CD8-positive, alpha-beta memory T cell (primary cell): Measurements from ENCODE around the gene ZXDC. TPM values are rescaled to one million over a fixed set of nuclear protein-coding genes. Genes with fewer than 3 reads are reported as not detected.

Experiments used
- CTCF ChIA-PET: fragments of 350-600 bp; sonication (Branson Sonifier 250); formaldehyde crosslinking; loops from one replicate; lab custom pipeline; 2021; ENCODE audit warnings: antibody characterized with exemption; lab: Charles Lee
- POLR2A ChIA-PET: fragments of 350-600 bp; sonication (Branson Sonifier 250); formaldehyde crosslinking; loops from one replicate; lab custom pipeline; 2021; ENCODE audit warnings: antibody characterized with exemption; lab: Charles Lee
- DNase-seq, 5 donors: peaks; one replicate each; pipeline versions ENCODE4 v3.0.0 to v3.0.0-alpha.2; 2020 to 2022; ENCODE audit warnings: mixed read lengths in 1 of 5
- H3K27ac ChIP-seq: one replicate; pipeline ENCODE4 v1.7.0; 2013; ENCODE audit warnings: low read depth, mild to moderate bottlenecking, low read length, moderate library complexity
- H3K27me3 ChIP-seq: 2 replicates; pipeline ENCODE4 v1.7.0; 2013; ENCODE audit warnings: low read length, mild to moderate bottlenecking; ENCODE audit not compliant: insufficient read depth, poor library complexity, severe bottlenecking
- H3K36me3 ChIP-seq: 2 replicates; pipeline ENCODE4 v1.7.0; 2013; ENCODE audit warnings: mild to moderate bottlenecking, low read length, moderate library complexity; ENCODE audit not compliant: insufficient read depth
- H3K4me1 ChIP-seq: 2 replicates; pipeline ENCODE4 v1.7.0; 2013; ENCODE audit warnings: mild to moderate bottlenecking, low read length, moderate library complexity; ENCODE audit not compliant: insufficient read depth
- H3K4me3 ChIP-seq: 2 replicates; pipeline ENCODE4 v1.7.0; 2013; ENCODE audit warnings: mild to moderate bottlenecking, low read length
- H3K9me3 ChIP-seq: 2 replicates; pipeline ENCODE4 v1.7.0; 2013; ENCODE audit warnings: mild to moderate bottlenecking, low read length
- H3K27ac Mint-ChIP-seq, 8 donors: one replicate each; pipeline ENCODE4 v1.8.0; 2020 to 2021; ENCODE audit warnings: mixed read lengths in 8 of 8, mild to moderate bottlenecking in 6 of 8, inconsistent platforms in 3 of 8, moderate library complexity in 3 of 8
- H3K27me3 Mint-ChIP-seq, 2 donors: one replicate each; pipeline ENCODE4 v1.8.0; 2020 to 2021; ENCODE audit warnings: mixed read lengths in 2 of 2, mild to moderate bottlenecking in 1 of 2, moderate library complexity in 1 of 2
- H3K36me3 Mint-ChIP-seq, 3 donors: one replicate each; pipeline ENCODE4 v1.8.0; 2020 to 2021; ENCODE audit warnings: mixed read lengths in 3 of 3, inconsistent platforms in 1 of 3, mild to moderate bottlenecking in 1 of 3
- H3K4me1 Mint-ChIP-seq, 3 donors: one replicate each; pipeline ENCODE4 v1.8.0; 2020 to 2021; ENCODE audit warnings: mixed read lengths in 3 of 3, inconsistent platforms in 1 of 3, mild to moderate bottlenecking in 1 of 3
- H3K4me3 Mint-ChIP-seq, 7 donors: one replicate each; pipeline ENCODE4 v1.8.0; 2020 to 2021; ENCODE audit warnings: mixed read lengths in 7 of 7, mild to moderate bottlenecking in 6 of 7, moderate library complexity in 4 of 7, inconsistent platforms in 2 of 7
- H3K9me3 Mint-ChIP-seq, 5 donors: one replicate each; pipeline ENCODE4 v1.8.0; 2020 to 2022; ENCODE audit warnings: mixed read lengths in 5 of 5, mild to moderate bottlenecking in 3 of 5, moderate library complexity in 2 of 5, inconsistent platforms in 1 of 5
- polyA plus RNA-seq: library from polyadenylated mRNA; unstranded; fragments of 300-500 nt; fragmentation: Illumina TruSeq; gene quantifications from one replicate; pipeline ENCODE4 v1.2.3, GENCODE V29; 2021
- total RNA-seq, 2 experiments: library from RNA; stranded (reverse); gene quantifications; one replicate each; pipeline ENCODE4 v1.2.3, GENCODE V29; 2021

Gene ZXDC
- total and polyA plus RNA-seq, 3 experiments from 2014 or later = 24.2 to 25.0 (median 24.6) TPM

- Histone ChIP-seq H3K4me1 (no peaks in the 10 kb centered on the region), H3K36me3 (no peaks in the 10 kb centered on the region), H3K4me3 (no peak overlapping the region), H3K27me3 (no peaks in the 10 kb centered on the region), H3K27ac (no peak overlapping the region), H3K9me3 (no peaks in the 10 kb centered on the region)
- CTCF ChIA-PET = interaction anchor here (0.9 kb wide), 1 partner anchor 14 kb away, joined by 3 read pairs; no protein-coding TSS in a partner anchor
- Mint-ChIP-seq H3K27me3 (peaks cover 3 to 16% of the 10 kb centered on the region in 2 donors), H3K9me3 (no peaks in the 10 kb centered on the region), H3K36me3 (no peaks in the 10 kb centered on the region), H3K4me3 (no peak overlapping the region), H3K27ac (no peak overlapping the region), H3K4me1 (no peaks in the 10 kb centered on the region)
- peak in 1 of 5 donors; percentile 24 for DNase-seq
- POLR2A ChIA-PET = no interaction called here
These were observed 32.2 kb upstream of the ZXDC start for GRCh38 chr3:126507886-126508285.

GRCh38 chr3:126503701-126504100, 28.0 kb upstream of the ZXDC start:
- Mint-ChIP-seq H3K27ac (no peak overlapping the region), H3K4me3 (no peak overlapping the region), H3K27me3 (peaks cover 3 to 16% of the 10 kb centered on the region in 2 donors), H3K9me3 (no peaks in the 10 kb centered on the region), H3K36me3 (no peaks in the 10 kb centered on the region), H3K4me1 (peaks cover 0 to 1% (median 0%) of the 10 kb centered on the region in 3 donors)
- DNase-seq = no peak
- Histone ChIP-seq H3K4me1 (no peaks in the 10 kb centered on the region), H3K27ac (no peak overlapping the region), H3K27me3 (no peaks in the 10 kb centered on the region), H3K4me3 (no peak overlapping the region), H3K36me3 (no peaks in the 10 kb centered on the region), H3K9me3 (no peaks in the 10 kb centered on the region)
- CTCF ChIA-PET = no interaction called here
- POLR2A ChIA-PET = no interaction called here

GRCh38 chr3:126502656-126503055, 27.0 kb upstream of the ZXDC start:
- Histone ChIP-seq H3K27ac (no peak overlapping the region), H3K4me1 (no peaks in the 10 kb centered on the region), H3K4me3 (no peak overlapping the region), H3K9me3 (no peaks in the 10 kb centered on the region), H3K36me3 (no peaks in the 10 kb centered on the region), H3K27me3 (no peaks in the 10 kb centered on the region)
- Mint-ChIP-seq H3K9me3 (no peaks in the 10 kb centered on the region), H3K27me3 (peaks cover 3 to 16% of the 10 kb centered on the region in 2 donors), H3K36me3 (no peaks in the 10 kb centered on the region), H3K27ac (no peak overlapping the region), H3K4me3 (no peak overlapping the region), H3K4me1 (peaks cover 0 to 1% (median 0%) of the 10 kb centered on the region in 3 donors)
- no peak for DNase-seq
- ChIA-PET POLR2A (no interaction called here), CTCF (no interaction called here)

DNA sequence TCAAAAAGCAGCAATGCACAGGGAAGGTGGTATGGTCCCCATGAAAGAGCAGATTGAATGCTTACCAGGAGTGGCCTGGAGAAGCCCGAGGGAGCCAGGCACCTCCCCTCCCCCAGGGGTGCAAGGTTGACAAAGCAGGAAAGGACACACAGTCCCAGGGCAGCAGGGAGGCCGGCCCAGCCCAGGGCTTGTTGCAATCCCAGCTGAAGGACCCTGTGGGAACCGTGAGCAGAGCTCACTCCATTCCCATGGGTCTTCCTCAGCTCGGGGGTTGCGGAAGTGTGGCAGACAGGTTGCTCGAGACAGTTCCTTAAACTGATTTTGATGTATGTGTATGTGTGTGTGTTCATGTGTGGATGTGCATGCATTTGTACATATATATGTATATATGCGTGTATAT, 26.0 kb upstream of the ZXDC start:
- Histone ChIP-seq H3K36me3 (no peaks in the 10 kb centered on the region), H3K27ac (no peak overlapping the region), H3K4me1 (no peaks in the 10 kb centered on the region), H3K9me3 (no peaks in the 10 kb centered on the region), H3K4me3 (no peak overlapping the region), H3K27me3 (no peaks in the 10 kb centered on the region)
- H3K4me3 Mint-ChIP-seq = no peak overlapping the region
- peaks cover 3 to 16% of the 10 kb centered on the region in 2 donors for H3K27me3 Mint-ChIP-seq
- ChIA-PET CTCF (no interaction called here), POLR2A (no interaction called here)
- DNase-seq = no peak
- H3K27ac Mint-ChIP-seq = peak overlapping the region in 1 of 8 donors; percentile 7
- H3K4me1 Mint-ChIP-seq = peaks cover 0 to 1% (median 0%) of the 10 kb centered on the region in 3 donors
- no peaks in the 10 kb centered on the region for H3K9me3 Mint-ChIP-seq
- no peaks in the 10 kb centered on the region for H3K36me3 Mint-ChIP-seq

- Mint-ChIP-seq H3K4me3 (no peak overlapping the region), H3K36me3 (no peaks in the 10 kb centered on the region), H3K9me3 (no peaks in the 10 kb centered on the region), H3K27ac (peak overlapping the region in 1 of 8 donors; percentile 47), H3K27me3 (peaks cover 3 to 13% of the 10 kb centered on the region in 2 donors), H3K4me1 (peaks cover 0 to 1% (median 0%) of the 10 kb centered on the region in 3 donors)
- Histone ChIP-seq H3K4me3 (no peak overlapping the region), H3K27me3 (no peaks in the 10 kb centered on the region), H3K36me3 (no peaks in the 10 kb centered on the region), H3K9me3 (no peaks in the 10 kb centered on the region), H3K27ac (no peak overlapping the region), H3K4me1 (no peaks in the 10 kb centered on the region)
- POLR2A ChIA-PET = no interaction called here
- CTCF ChIA-PET = no interaction called here
- no peak for DNase-seq
These were observed 25.4 kb upstream of the ZXDC start for GRCh38 chr3:126501054-126501453.

- Mint-ChIP-seq H3K36me3 (no peaks in the 10 kb centered on the region), H3K27me3 (peaks cover 3 to 6% of the 10 kb centered on the region in 2 donors), H3K27ac (no peak overlapping the region), H3K4me1 (peaks cover 0 to 1% (median 0%) of the 10 kb centered on the region in 3 donors), H3K9me3 (no peaks in the 10 kb centered on the region), H3K4me3 (no peak overlapping the region)
- ChIA-PET CTCF (no interaction called here), POLR2A (no interaction called here)
- Histone ChIP-seq H3K27ac (no peak overlapping the region), H3K36me3 (no peaks in the 10 kb centered on the region), H3K27me3 (no peaks in the 10 kb centered on the region), H3K4me3 (no peak overlapping the region), H3K9me3 (no peaks in the 10 kb centered on the region), H3K4me1 (no peaks in the 10 kb centered on the region)
- DNase-seq = peak in 1 of 5 donors; percentile 33
These were observed 24.3 kb upstream of the ZXDC start for GRCh38 chr3:126500016-126500415.

DNA sequence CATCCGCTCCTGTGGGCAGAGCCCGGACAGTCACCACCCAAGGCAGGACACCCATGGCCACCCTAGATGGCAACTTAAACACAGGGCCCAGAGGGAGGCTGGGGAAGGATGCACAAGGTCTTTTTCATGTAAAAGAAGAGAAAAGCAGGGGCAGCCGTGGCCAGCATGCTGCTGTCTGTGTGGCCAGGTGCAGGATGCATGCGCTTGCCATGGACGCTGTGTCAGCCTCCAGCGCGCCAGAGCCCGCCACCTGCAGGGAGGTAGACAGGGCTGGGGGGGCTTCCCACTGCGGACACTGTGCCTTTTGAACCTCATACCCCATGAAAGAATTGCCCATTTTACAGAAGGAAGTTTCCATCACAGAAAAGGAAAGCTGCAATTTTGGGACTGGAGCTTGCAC, 23.7 kb upstream of the ZXDC start:
- peak in 1 of 5 donors; percentile 29 for DNase-seq
- Histone ChIP-seq H3K27ac (no peak overlapping the region), H3K4me3 (no peak overlapping the region), H3K9me3 (no peaks in the 10 kb centered on the region), H3K27me3 (no peaks in the 10 kb centered on the region), H3K36me3 (no peaks in the 10 kb centered on the region), H3K4me1 (no peaks in the 10 kb centered on the region)
- H3K4me1 Mint-ChIP-seq = peaks cover 0 to 1% (median under 1%) of the 10 kb centered on the region in 3 donors
- H3K27me3 Mint-ChIP-seq = peaks cover under 1% of the 10 kb centered on the region in 2 donors
- POLR2A ChIA-PET = no interaction called here
- no peak overlapping the region for H3K4me3 Mint-ChIP-seq
- no peak overlapping the region for H3K27ac Mint-ChIP-seq
- no peaks in the 10 kb centered on the region for H3K9me3 Mint-ChIP-seq
- no peaks in the 10 kb centered on the region for H3K36me3 Mint-ChIP-seq
- CTCF ChIA-PET = no interaction called here

DNA sequence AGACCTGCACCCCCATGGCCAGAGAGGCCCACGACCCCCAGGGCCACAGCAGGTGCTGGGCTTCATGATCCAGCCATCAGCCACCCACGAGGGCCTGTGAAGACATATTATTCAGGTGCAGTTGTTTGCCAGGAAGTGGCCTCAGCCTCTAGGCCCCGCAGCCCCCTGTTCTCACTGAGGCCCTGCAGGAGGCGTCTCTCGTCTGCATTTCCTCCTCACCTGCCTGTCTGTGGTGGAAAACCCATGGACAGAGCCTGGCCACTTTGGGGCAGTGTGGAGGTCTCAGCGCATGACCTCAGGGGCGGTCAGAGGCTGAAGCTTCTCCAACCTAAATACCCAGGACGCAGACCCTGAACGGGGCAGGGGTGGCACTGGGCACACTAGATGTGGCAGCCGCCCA, 23.2 kb upstream of the ZXDC start:
- Histone ChIP-seq H3K27ac (no peak overlapping the region), H3K9me3 (no peaks in the 10 kb centered on the region), H3K27me3 (no peaks in the 10 kb centered on the region), H3K4me3 (no peak overlapping the region), H3K36me3 (no peaks in the 10 kb centered on the region), H3K4me1 (no peaks in the 10 kb centered on the region)
- Mint-ChIP-seq H3K36me3 (no peaks in the 10 kb centered on the region), H3K27ac (peak overlapping the region in 1 of 8 donors; percentile 45), H3K4me1 (peaks cover 0 to 4% (median 4%) of the 10 kb centered on the region in 3 donors), H3K27me3 (no peaks in the 10 kb centered on the region), H3K9me3 (no peaks in the 10 kb centered on the region), H3K4me3 (no peak overlapping the region)
- POLR2A ChIA-PET = no interaction called here
- DNase-seq = peak in 1 of 5 donors; percentile 28
- CTCF ChIA-PET = no interaction called here
